ENCODE data around the gene DCUN1D1. TPM values are rescaled to one million over a fixed set of nuclear protein-coding genes. Genes with fewer than 3 reads are reported as not detected.

The DCUN1D1 gene
- total and polyA plus RNA-seq, 2 experiments from 2014 or later: 29.5 to 53.5 TPM

- TF ChIP-seq ETS1 (IDR thresholded peaks at IDR 0.05) (no peak), CTCF (conservative IDR thresholded peaks at IDR 0.05; ENCODE audit: low read depth in 2 of 2) (no peak), ZNF462 (CRISPR knock-in tag; IDR thresholded peaks at IDR 0.05) (no peak), POLR2AphosphoS5 (IDR thresholded peaks at IDR 0.05; ENCODE audit: low read depth) (no peak), CREB1 (CRISPR knock-in tag; IDR thresholded peaks at IDR 0.05; ENCODE audit: low read depth) (no peak)
Observed at GRCh38 chr3:182936239-182936917, 44.0 kb downstream of the DCUN1D1 start (continued).

GRCh38 chr3:182935803-182936202 lies 44.5 kb downstream of the DCUN1D1 start:
- Histone ChIP-seq H3K9me2 (ENCODE audit: insufficient read depth) (no peaks in the 10 kb centered on the region), H3K4me2 (no peak overlapping the region), H3F3A (replicated peaks; ENCODE audit: low read depth) (no peaks in the 10 kb centered on the region), H3K36me3 (ENCODE audit: insufficient read depth) (0 out of 2 replicates have a peak, but pooled peaks cover 2% of the 10 kb centered on the region), H3K79me2 (replicated peaks; ENCODE audit: insufficient read depth) (no peaks in the 10 kb centered on the region), H4K20me1 (replicated peaks; ENCODE audit: insufficient read depth) (no peaks in the 10 kb centered on the region), H3K27ac (ENCODE audit: low read depth) (peak overlapping the region; percentile 46; the same call in 1 of the 2 replicates), H3K27me3 (ENCODE audit: insufficient read depth) (no peaks in the 10 kb centered on the region), H2AFZ (no peak overlapping the region), H3K4me1 (ENCODE audit: insufficient read depth) (peaks cover 11% of the 10 kb centered on the region), H3K4me3 (no peak overlapping the region)
- H3K9me3 Mint-ChIP-seq: no peaks in the 10 kb centered on the region; the same call in 2 of the 3 replicates
- H3K4me1 Mint-ChIP-seq: peaks cover 25% of the 10 kb centered on the region
- H3K27ac Mint-ChIP-seq: no peak overlapping the region
- H3K36me3 Mint-ChIP-seq (ENCODE audit: low read depth): peaks cover 12% of the 10 kb centered on the region; the same call in 2 of the 3 replicates
- no peak for ATAC-seq
- H3K4me3 Mint-ChIP-seq: no peak overlapping the region
- no peak for DNase-seq (ENCODE audit: low spot score)
- H3K27me3 Mint-ChIP-seq (ENCODE audit: insufficient read depth, low read depth, poor library complexity): peaks cover 6% of the 10 kb centered on the region
- TF ChIP-seq CREB1 (CRISPR knock-in tag; IDR thresholded peaks at IDR 0.05; ENCODE audit: low read depth) (no peak), ZNF114 (CRISPR knock-in tag; IDR thresholded peaks at IDR 0.05) (no peak), EZH2phosphoT487 (IDR thresholded peaks at IDR 0.05; ENCODE audit: unreplicated experiment) (no peak), STAT1 (IDR thresholded peaks at IDR 0.05; ENCODE audit: unreplicated experiment) (no peak)
